ENCODE results near the gene LDB3.

Gene LDB3

DNA sequence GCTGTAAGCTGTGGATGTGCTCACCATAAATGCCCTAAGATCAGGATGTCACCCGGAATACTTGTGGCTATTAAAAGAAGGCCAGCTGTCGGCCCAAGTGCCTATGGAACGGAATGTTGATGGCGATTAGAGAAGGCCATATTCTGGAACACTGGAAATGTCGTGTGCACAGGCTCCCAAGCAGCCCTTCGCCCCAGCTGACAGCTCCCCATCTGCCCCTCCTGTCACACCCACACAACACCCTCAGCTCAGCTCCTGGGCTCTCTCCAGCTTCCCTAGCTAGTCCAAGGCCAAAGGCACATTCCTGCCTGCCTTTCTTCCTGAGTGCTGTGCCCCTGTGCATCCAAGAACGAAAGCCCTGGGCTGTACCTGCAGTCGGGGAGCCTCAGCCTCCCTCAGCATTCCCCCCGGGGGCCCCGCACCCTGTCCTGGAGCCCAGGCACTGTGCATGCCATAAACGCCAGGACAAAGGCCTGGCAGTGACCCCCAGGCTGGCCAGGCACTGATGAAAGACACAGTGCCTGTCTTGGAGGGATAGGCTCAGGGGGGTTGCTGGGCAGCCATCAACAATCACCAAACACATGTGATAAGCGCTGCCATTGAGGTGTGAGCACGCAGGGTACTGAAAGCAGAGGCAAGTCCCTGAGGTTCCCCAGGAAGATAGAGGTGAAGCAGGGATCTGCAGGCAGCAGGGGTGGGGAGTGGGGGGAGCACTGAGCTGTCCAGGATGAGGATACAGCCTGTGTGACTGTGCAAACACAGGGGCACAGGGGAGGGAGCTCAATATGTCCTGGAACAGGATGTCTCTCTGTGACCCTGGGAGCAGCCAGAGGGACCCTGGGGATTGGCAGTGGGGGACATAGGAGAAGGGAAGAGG, 3.7 kb upstream of the LDB3 start:
- no peak overlapping the region for H3K4me3 ChIP-seq (ENCODE audit: low read depth, low read length)
- TF ChIP-seq, protein P1, sequence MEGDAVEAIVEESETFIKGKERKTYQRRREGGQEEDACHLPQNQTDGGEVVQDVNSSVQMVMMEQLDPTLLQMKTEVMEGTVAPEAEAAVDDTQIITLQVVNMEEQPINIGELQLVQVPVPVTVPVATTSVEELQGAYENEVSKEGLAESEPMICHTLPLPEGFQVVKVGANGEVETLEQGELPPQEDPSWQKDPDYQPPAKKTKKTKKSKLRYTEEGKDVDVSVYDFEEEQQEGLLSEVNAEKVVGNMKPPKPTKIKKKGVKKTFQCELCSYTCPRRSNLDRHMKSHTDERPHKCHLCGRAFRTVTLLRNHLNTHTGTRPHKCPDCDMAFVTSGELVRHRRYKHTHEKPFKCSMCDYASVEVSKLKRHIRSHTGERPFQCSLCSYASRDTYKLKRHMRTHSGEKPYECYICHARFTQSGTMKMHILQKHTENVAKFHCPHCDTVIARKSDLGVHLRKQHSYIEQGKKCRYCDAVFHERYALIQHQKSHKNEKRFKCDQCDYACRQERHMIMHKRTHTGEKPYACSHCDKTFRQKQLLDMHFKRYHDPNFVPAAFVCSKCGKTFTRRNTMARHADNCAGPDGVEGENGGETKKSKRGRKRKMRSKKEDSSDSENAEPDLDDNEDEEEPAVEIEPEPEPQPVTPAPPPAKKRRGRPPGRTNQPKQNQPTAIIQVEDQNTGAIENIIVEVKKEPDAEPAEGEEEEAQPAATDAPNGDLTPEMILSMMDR (IDR thresholded peaks at IDR 0.05; ENCODE audit: low read depth, low read length, missing control alignments) = no peak
- no peak for DNase-seq (ENCODE audit: low read depth)

DNA sequence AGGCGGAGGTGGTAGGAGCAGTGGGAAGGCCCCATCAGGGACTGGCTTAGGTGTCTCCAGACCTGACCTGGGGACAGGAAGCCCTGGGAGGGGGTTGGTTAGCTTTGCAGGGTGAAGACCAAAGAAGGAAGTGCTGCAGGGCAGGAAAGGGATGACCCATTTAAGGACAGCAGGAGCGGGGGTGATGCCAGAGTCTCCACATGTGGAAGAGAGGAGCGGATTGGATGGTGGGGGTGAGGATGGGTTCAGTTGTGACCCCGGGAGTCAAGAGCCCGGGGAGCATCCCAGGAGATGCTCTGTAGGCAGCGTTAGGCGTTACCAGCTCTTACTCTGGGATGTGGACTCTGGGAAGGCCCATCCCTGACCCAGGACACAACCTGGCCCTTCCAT, 3.1 kb upstream of the LDB3 start:
- no peak for DNase-seq (ENCODE audit: low read depth)
- no peak overlapping the region for H3K4me3 ChIP-seq (ENCODE audit: low read depth, low read length)
- TF ChIP-seq, protein P1 (IDR thresholded peaks at IDR 0.05; ENCODE audit: low read depth, low read length, missing control alignments) = no peak

DNA sequence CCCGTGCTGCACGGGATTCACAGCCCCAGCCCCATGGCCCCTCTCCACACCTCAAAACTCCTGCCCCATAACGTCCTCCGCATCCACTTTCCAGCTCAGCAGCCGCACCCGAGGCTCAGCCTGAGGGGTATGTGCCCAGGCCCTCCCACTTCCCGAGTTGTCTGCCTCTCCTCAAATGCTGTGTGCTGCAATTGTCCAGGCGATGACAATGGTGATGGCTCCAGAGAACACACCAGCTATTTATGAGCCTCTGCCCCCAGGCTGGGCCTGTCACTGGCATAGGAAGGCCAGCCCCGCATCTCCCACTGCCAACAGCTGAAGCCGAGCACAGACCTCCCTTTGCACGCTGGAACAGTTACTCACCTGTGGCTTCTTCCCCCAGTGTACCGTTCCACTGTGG, 2.4 kb upstream of the LDB3 start:
- no peak overlapping the region for H3K4me3 ChIP-seq (ENCODE audit: low read depth, low read length)
- TF ChIP-seq, protein P1 (IDR thresholded peaks at IDR 0.05; ENCODE audit: low read depth, low read length, missing control alignments) = no peak
- no peak for DNase-seq (ENCODE audit: low read depth)

DNA sequence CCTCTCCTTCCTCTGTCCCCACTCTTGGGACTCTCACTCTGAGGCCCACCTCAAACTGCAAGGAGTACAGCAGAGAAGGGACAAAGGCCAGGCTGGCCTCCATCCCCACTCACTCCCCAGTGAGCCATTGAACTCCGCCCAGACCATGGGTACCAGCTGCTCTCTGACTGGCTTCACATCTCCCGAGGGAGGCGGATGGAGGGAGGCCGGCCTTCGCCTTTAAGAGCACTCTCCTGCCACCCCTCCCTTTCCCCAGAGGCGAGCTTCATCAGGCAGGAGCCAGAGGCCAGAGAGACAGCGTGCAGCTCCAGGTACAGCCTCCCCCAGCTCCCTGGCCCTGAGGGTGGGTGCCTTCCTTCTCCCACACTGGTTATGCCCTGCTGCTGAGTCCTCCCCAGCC, 1.8 kb upstream of the LDB3 start:
- no peak for DNase-seq (ENCODE audit: low read depth)

DNA sequence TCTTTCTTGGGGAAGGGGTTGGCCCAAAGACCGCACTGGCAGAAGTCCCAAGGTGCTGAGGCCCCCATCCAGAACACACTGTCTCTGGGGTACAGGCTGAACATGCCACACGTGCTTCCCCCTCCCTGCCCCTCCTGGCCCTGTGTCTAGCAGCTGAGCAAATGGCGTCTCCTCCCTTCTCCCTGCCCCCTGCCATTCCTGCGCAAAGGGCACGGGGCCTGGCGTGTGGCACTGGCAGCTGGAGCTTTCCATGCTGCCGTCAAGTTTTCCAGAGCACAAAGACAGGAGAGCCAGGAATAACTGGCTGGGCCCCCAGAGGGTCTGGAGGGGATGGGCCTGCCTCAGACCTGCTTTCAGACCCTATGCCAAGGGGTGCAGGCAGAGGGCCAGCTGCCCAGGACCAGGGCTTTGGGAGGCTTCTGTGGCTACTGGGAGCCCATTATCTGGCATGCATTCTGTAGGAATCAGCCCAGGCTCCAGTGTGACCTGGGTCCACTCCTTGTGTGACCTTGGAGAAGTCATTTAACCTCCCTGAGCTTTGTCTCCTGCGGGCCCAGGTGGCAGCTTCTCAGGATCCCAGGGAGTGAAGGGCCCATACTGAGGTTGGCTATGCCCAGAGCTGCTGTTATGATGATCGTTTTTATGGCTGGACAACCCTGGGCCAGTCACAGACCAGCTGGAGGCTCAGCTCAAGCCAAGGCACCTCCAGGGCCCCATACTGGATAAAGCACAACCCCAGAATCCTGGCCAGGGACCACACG, 710 bp upstream of the LDB3 start:
- TF ChIP-seq, protein P1 (IDR thresholded peaks at IDR 0.05; ENCODE audit: low read depth, low read length, missing control alignments) = no peak

More for the DNA sequence above, 1.8 kb upstream of the LDB3 start:
- TF ChIP-seq, protein P1 (IDR thresholded peaks at IDR 0.05; ENCODE audit: low read depth, low read length, missing control alignments) = no peak
- H3K4me3 ChIP-seq (ENCODE audit: low read depth, low read length) = no peak overlapping the region

DNA sequence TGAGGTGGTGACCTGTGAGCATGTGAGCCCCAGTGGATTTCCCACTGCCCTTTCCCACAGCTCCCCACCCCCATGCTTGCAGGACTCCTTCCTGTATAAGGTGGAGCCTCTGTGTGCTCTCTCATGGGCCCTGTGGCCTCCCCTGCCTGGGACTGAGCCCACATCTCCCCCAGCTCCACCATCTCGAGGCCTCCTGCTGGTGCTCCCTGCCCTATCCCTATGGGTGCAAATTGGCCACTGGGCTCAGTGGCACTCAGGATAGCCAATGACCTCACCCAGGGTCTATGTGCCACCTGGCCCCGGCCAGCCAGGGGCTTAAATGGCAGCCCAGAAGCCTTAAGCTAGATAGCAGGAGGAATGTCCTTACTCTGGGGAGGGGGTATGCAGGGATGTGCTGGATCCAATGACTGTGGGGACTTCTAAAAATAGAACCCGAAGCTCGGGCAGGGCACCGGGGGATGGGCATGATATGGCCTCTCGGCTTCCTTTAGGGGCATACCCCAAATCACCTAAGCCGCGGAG, 2.0 kb downstream of the LDB3 start:
- TF ChIP-seq, protein P1 (IDR thresholded peaks at IDR 0.05; ENCODE audit: low read depth, low read length, missing control alignments) = no peak
- no peak overlapping the region for H3K4me3 ChIP-seq (ENCODE audit: low read depth, low read length)
- no peak for DNase-seq (ENCODE audit: low read depth)

More for the DNA sequence above, 710 bp upstream of the LDB3 start:
- H3K4me3 ChIP-seq (ENCODE audit: low read depth, low read length) = no peak overlapping the region
- no peak for DNase-seq (ENCODE audit: low read depth)

All from GM12864 (cell line).